ENCODE measurements around the gene SNX25. TPM values are rescaled to one million over a fixed set of nuclear protein-coding genes. Genes with fewer than 3 reads are reported as not detected.

SNX25 gene
- total and polyA plus RNA-seq, 10 of the 15 experiments (the other 5 are each of a cell fraction or from before 2014, with no cell fraction given) = 11.2 to 117 (median 62.8) TPM

- Histone ChIP-seq H2AFZ (ENCODE audit: control insufficient read depth, low read depth, low read length) (no peak overlapping the region), H3K4me2 (ENCODE audit: control insufficient read depth, insufficient read depth) (no peak overlapping the region), H3K9ac (ENCODE audit: control insufficient read depth, insufficient read depth, low read length) (no peak overlapping the region), H3K4me3 (no peak overlapping the region), H3K4me1 (ENCODE audit: control insufficient read depth, insufficient read depth, low read length) (peaks cover 42% of the 10 kb centered on the region), H3K79me2 (ENCODE audit: control insufficient read depth, insufficient read depth, low read length) (peaks cover 62% of the 10 kb centered on the region), H4K20me1 (ENCODE audit: control insufficient read depth, insufficient read depth) (no peaks in the 10 kb centered on the region), H3K27me3 (replicated peaks in 1 of 2; ENCODE audit: control insufficient read depth in 2 of 2, insufficient read depth in 2 of 2, low read length in 1 of 2) (no peaks in the 10 kb centered on the region), H3K9me3 (replicated peaks; ENCODE audit: control insufficient read depth, insufficient read depth, low read length) (no peaks in the 10 kb centered on the region), H3K27ac (ENCODE audit: control insufficient read depth, insufficient read depth) (peak overlapping the region; percentile 33; the same call in 1 of the 2 replicates), H3K36me3 (ENCODE audit: control insufficient read depth in 2 of 2, insufficient read depth in 2 of 2, low read length in 1 of 2) (peaks cover 5 to 39% of the 10 kb centered on the region in 2 experiments)
- ChIA-PET POLR2A (interaction anchor here (0.7 to 0.9 kb wide), 2 partner anchors 30 to 38 kb away, joined by 3 to 4 read pairs; no protein-coding TSS in a partner anchor), SMC1A (ENCODE audit: uncharacterized antibody, unreplicated experiment) (interaction anchor here (0.9 to 3.7 kb wide), 14 partner anchors 8 to 82 kb away, joined by 3 to 16 read pairs (median 4); partner anchors contain the start of gene SNX25), RAD21 (ENCODE audit: unreplicated experiment) (interaction anchor here (0.7 to 3.1 kb wide), 5 partner anchors 10 to 45 kb away, joined by 4 to 15 read pairs (median 7); no protein-coding TSS in a partner anchor), CTCF (interaction anchor here (0.7 to 1.3 kb wide), 2 partner anchors 8 to 14 kb away, joined by 3 to 7 read pairs; no protein-coding TSS in a partner anchor)
- intact Hi-C loops (cut with micrococcal nuclease; ENCODE audit: unreplicated experiment) (loop anchor here (2.0 kb wide), 1 partner anchor 47 kb away; no protein-coding TSS in a partner anchor), in situ Hi-C loops (cut with MboI) (no loop called here)
- BruUV-seq (replicated peaks) = no TSS peak
- no peak for DNase-seq (ENCODE audit: low read depth, low spot score)
- TF ChIP-seq ELK1 (IDR thresholded peaks at IDR 0.05; ENCODE audit: low read depth, low read length) (no peak), CBFB (IDR thresholded peaks at IDR 0.05; ENCODE audit: low read depth) (no peak), IKZF1 (conservative IDR thresholded peaks at IDR 0.05) (no peak), RAD51 (IDR thresholded peaks at IDR 0.05) (no peak), ATF3 (IDR thresholded peaks at IDR 0.05; ENCODE audit: borderline replicate concordance, extremely low read depth, low read depth, low read length) (no peak), RB1 (IDR thresholded peaks at IDR 0.05; ENCODE audit: borderline replicate concordance) (no peak), SMAD1 (IDR thresholded peaks at IDR 0.05; ENCODE audit: low read depth, partially characterized antibody) (no peak), HCFC1 (IDR thresholded peaks at IDR 0.05; ENCODE audit: low read length) (no peak), NRF1 (conservative IDR thresholded peaks at IDR 0.05; ENCODE audit: low read depth, low read length) (no peak), MLLT1 (IDR thresholded peaks at IDR 0.05) (no peak), SIN3A (IDR thresholded peaks at IDR 0.05; ENCODE audit: low read depth, low read length) (no peak), NR2C2 (IDR thresholded peaks at IDR 0.05; ENCODE audit: borderline replicate concordance, control insufficient read depth, insufficient read length, low read depth) (no peak), YBX1 (IDR thresholded peaks at IDR 0.05) (no peak), CBX5 (IDR thresholded peaks at IDR 0.05; ENCODE audit: low read depth) (no peak), SMARCA5 (IDR thresholded peaks at IDR 0.05) (no peak), ZNF687 (IDR thresholded peaks at IDR 0.05) (no peak), TCF7 (IDR thresholded peaks at IDR 0.05; ENCODE audit: borderline replicate concordance) (no peak), MTA2 (IDR thresholded peaks at IDR 0.05; ENCODE audit: low read depth) (no peak), FOXK2 (IDR thresholded peaks at IDR 0.05) (no peak)
- FAIRE-seq = no peak
- ATAC-seq = no peak
- 100% methylated on average over 1 of the region's 1 CpG for WGBS (ENCODE audit: insufficient coverage, insufficient replicate concordance, low lambda C conversion rate, missing lambda C conversion rate)
Measured at GRCh38 chr4:185257694-185258093, 48.3 kb downstream of the SNX25 start.
